ENCODE results near the gene AURKB. TPM values are rescaled to one million over a fixed set of nuclear protein-coding genes. Genes with fewer than 3 reads are reported as not detected.

Gene AURKB
- total and polyA plus RNA-seq, 2 of the 13 experiments (the other 11 are each of a cell fraction or from before 2014, with no cell fraction given), result 29.5 to 75.3 TPM

GRCh38 chr17:8185582-8186445 is 24.6 kb downstream of the AURKB start:
- CTCF ChIA-PET (ENCODE audit: low intra/inter-chr PET ratio, low total read pairs), result interaction anchor here (0.8 to 1.3 kb wide), 2 partner anchors 47 to 65 kb away, joined by 3 to 6 read pairs; no protein-coding TSS in a partner anchor
- intact Hi-C loops (cut with micrococcal nuclease; ENCODE audit: unreplicated experiment) (loop anchor here (2.0 to 5.0 kb wide), 2 partner anchors 49 to 67 kb away; partner anchors contain the start of gene ALOXE3), in situ Hi-C loops (cut with HindIII; ENCODE audit: extremely low pct_ligation_motif_present, low pct_unique_long_range_greater_than_20kb) (loop anchor here (5.0 to 10.0 kb wide), 2 partner anchors 36 to 61 kb away; partner anchors contain the start of gene HES7)
- peak overlapping the region; percentile 81 for H3K27ac ChIP-seq (ENCODE audit: extremely low read length, insufficient read depth, low read length)
- no TSS peak for BruUV-seq (replicated peaks)
- peak overlapping the region; percentile 71 to 93 (median 87) for H3K4me3 ChIP-seq (replicated peaks in 1 of 3; ENCODE audit: insufficient read depth in 1 of 3, low read depth in 2 of 3, low read length in 3 of 3)
- peak overlapping the region; percentile 94 for H2AFZ ChIP-seq (ENCODE audit: low read length)
- DNase-seq (ENCODE audit: low spot score) (peak; percentile 65), ATAC-seq (no peak; the same call in 2 of the 3 replicates), FAIRE-seq (peak; percentile 30)
- POLR2A ChIA-PET, result interaction anchor here (0.8 to 9.9 kb wide), 7 partner anchors 11 to 110 kb away, joined by 3 to 160 read pairs (median 4); partner anchors contain the start of genes PFAS, SLC25A35 and TMEM107
- H3K9ac ChIP-seq (ENCODE audit: insufficient read depth, low read depth, low read length), result peak overlapping the region; percentile 82
- no peaks in the 10 kb centered on the region for H3K9me3 ChIP-seq (ENCODE audit: low read length)
- 4% methylated on average over 27 of the region's 44 CpGs for WGBS (ENCODE audit: low lambda C conversion rate)
- no peaks in the 10 kb centered on the region for H3K36me3 ChIP-seq (replicated peaks in 1 of 2; ENCODE audit: control insufficient read depth in 1 of 2, insufficient read depth in 2 of 2, low read length in 2 of 2)
- peak overlapping the region; percentile 98 for H3K4me2 ChIP-seq (ENCODE audit: low read depth, low read length)
- no peaks in the 10 kb centered on the region; a peak in 1 of 5 replicates for H3K27me3 ChIP-seq (ENCODE audit: control insufficient read depth in 1 of 2, insufficient read depth in 2 of 2, low read length in 2 of 2)
- peaks cover 39% of the 10 kb centered on the region for H3K4me1 ChIP-seq (ENCODE audit: insufficient read depth, low read length)
- peaks cover 6% of the 10 kb centered on the region for H4K20me1 ChIP-seq (ENCODE audit: insufficient read depth, low read length)
- peaks cover 8% of the 10 kb centered on the region for H3K79me2 ChIP-seq (ENCODE audit: insufficient read depth, low read length)
- TF ChIP-seq NR2F1 (CRISPR knock-in tag; IDR thresholded peaks at IDR 0.05) (peak in 1 of 2 experiments; percentile 59; a peak in 1 of 4 replicates), SUZ12 (IDR thresholded peaks at IDR 0.05; ENCODE audit: low read depth, low read length) (no peak), SIX4 (CRISPR knock-in tag; IDR thresholded peaks at IDR 0.05) (0 out of 2 replicates have a peak, but pooled peaks have one; percentile 32), ZNF720 (CRISPR knock-in tag; IDR thresholded peaks at IDR 0.05) (no peak), NBN (conservative IDR thresholded peaks at IDR 0.05) (no peak), ZBTB42 (CRISPR knock-in tag; IDR thresholded peaks at IDR 0.05) (no peak), LCORL (IDR thresholded peaks at IDR 0.05) (no peak), LCORL (CRISPR knock-in tag; IDR thresholded peaks at IDR 0.05) (no peak), CHD2 (IDR thresholded peaks at IDR 0.05; ENCODE audit: low read depth, low read length) (no peak), SCMH1 (CRISPR knock-in tag; IDR thresholded peaks at IDR 0.05; ENCODE audit: borderline replicate concordance) (no peak), ZNF205 (CRISPR knock-in tag; IDR thresholded peaks at IDR 0.05) (peak; percentile 96), ZNF292 (CRISPR knock-in tag; IDR thresholded peaks at IDR 0.05; ENCODE audit: borderline replicate concordance, low read depth) (no peak), GLI4 (CRISPR knock-in tag; IDR thresholded peaks at IDR 0.05; ENCODE audit: borderline replicate concordance) (no peak), FOXM1 (CRISPR knock-in tag; IDR thresholded peaks at IDR 0.05) (no peak), ZNF18 (CRISPR knock-in tag; IDR thresholded peaks at IDR 0.05; ENCODE audit: insufficient replicate concordance) (no peak), RAD21 (CRISPR knock-in tag; IDR thresholded peaks at IDR 0.05) (no peak), MAF1 (CRISPR knock-in tag; IDR thresholded peaks at IDR 0.05; ENCODE audit: borderline replicate concordance) (peak; percentile 96), MIER2 (CRISPR knock-in tag; IDR thresholded peaks at IDR 0.05) (no peak), NONO (IDR thresholded peaks at IDR 0.05) (no peak), NONO (CRISPR knock-in tag; conservative IDR thresholded peaks at IDR 0.05) (0 out of 2 replicates have a peak, but pooled peaks have one; percentile 21), ZNF232 (CRISPR knock-in tag; IDR thresholded peaks at IDR 0.05; ENCODE audit: borderline replicate concordance) (peak; percentile 46; the same call in 1 of the 2 replicates), CBX5 (CRISPR knock-in tag; IDR thresholded peaks at IDR 0.05; ENCODE audit: borderline replicate concordance) (no peak)
- TF ChIP-seq, protein P1, sequence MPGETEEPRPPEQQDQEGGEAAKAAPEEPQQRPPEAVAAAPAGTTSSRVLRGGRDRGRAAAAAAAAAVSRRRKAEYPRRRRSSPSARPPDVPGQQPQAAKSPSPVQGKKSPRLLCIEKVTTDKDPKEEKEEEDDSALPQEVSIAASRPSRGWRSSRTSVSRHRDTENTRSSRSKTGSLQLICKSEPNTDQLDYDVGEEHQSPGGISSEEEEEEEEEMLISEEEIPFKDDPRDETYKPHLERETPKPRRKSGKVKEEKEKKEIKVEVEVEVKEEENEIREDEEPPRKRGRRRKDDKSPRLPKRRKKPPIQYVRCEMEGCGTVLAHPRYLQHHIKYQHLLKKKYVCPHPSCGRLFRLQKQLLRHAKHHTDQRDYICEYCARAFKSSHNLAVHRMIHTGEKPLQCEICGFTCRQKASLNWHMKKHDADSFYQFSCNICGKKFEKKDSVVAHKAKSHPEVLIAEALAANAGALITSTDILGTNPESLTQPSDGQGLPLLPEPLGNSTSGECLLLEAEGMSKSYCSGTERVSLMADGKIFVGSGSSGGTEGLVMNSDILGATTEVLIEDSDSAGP (CRISPR knock-in tag; IDR thresholded peaks at IDR 0.05; ENCODE audit: borderline replicate concordance), result peak; percentile 93

All from HepG2 (cell line).